Measurements from ENCODE around the gene SMAP1.

- TF ChIP-seq ZBTB17 (tag by site-specific recombination; IDR thresholded peaks at IDR 0.05) (no peak), YY1 (tag by site-specific recombination; IDR thresholded peaks at IDR 0.05) (no peak), ZNF792 (tag by site-specific recombination; IDR thresholded peaks at IDR 0.05) (no peak)
These were observed 171.9 kb downstream of the SMAP1 start for GRCh38 chr6:70839286-70840266.
